Fibroblast of pulmonary artery (primary cell): ENCODE measurements around the gene TNRC6A.

ENCODE experiments used
- DNase-seq: peaks from one replicate; pipeline ENCODE4 v3.0.0-alpha.2; 2010; ENCODE audit warnings: low read depth
- H3K4me3 ChIP-seq: replicated peaks from 2 replicates; pipeline ENCODE4 v1.5.1; 2011; ENCODE audit warnings: low read depth, mild to moderate bottlenecking, control low read depth, low read length, moderate library complexity
- CTCF ChIP-seq: IDR thresholded peaks from 2 replicates; pipeline ENCODE4 v1.5.1; 2011; ENCODE audit warnings: mild to moderate bottlenecking, control low read depth, low read length, inconsistent platforms; ENCODE audit errors: missing control alignments

TNRC6A gene

GRCh38 chr16:24820522-24820921 lies 91.1 kb downstream of the TNRC6A start:
- TF ChIP-seq CTCF = no peak
- DNase-seq = peak; percentile 35
- no peak overlapping the region for H3K4me3 ChIP-seq

- no peak for DNase-seq
- no peak overlapping the region for H3K4me3 ChIP-seq
- TF ChIP-seq CTCF = no peak
Measured at GRCh38 chr16:24821129-24821528, 91.7 kb downstream of the TNRC6A start.

- TF ChIP-seq CTCF = no peak
- no peak overlapping the region for H3K4me3 ChIP-seq
- no peak for DNase-seq
Measured at GRCh38 chr16:24822542-24822941, 93.1 kb downstream of the TNRC6A start.

- no peak overlapping the region for H3K4me3 ChIP-seq
- no peak for DNase-seq
- TF ChIP-seq CTCF = no peak
Measured at GRCh38 chr16:24822974-24823373, 93.5 kb downstream of the TNRC6A start.

- DNase-seq = no peak
Measured at GRCh38 chr16:24825696-24826095, 96.2 kb downstream of the TNRC6A start.

GRCh38 chr16:24826096-24826690 lies 96.7 kb downstream of the TNRC6A start:
- no peak for DNase-seq
- H3K4me3 ChIP-seq = no peak overlapping the region
- TF ChIP-seq CTCF = no peak

More at GRCh38 chr16:24825696-24826095, 96.2 kb downstream of the TNRC6A start:
- TF ChIP-seq CTCF = no peak
- no peak overlapping the region for H3K4me3 ChIP-seq
